Endothelial cell of umbilical vein (primary cell): ENCODE measurements around the gene PLAC8L1. TPM values are rescaled to one million over a fixed set of nuclear protein-coding genes. Genes with fewer than 3 reads are reported as not detected.
"Not testable (repeated sequence)": the region's sequence is repeated elsewhere in the genome, so short reads cannot be mapped to it uniquely, and the experiment has no call there.

Experiments
- BruUV-seq: library from RNA; stranded (reverse); fragments of 400-500 nt; replicated peaks from 2 replicates; lab custom pipeline; 2021; lab: Mats Ljungman, UMichigan
- CTCF ChIA-PET: fragments of 300-600, 350-600 bp; sonication (Branson Sonifier 250); formaldehyde crosslinking; loops from one replicate; lab custom pipeline; 2021; ENCODE audit warnings: antibody characterized with exemption, inconsistent platforms; lab: Charles Lee
- POLR2A ChIA-PET: fragments of 300-600, 350-600 bp; sonication (Branson Sonifier 250); formaldehyde crosslinking; loops from one replicate; lab custom pipeline; 2021; ENCODE audit warnings: antibody characterized with exemption, inconsistent platforms; lab: Charles Lee
- DNase-seq: peaks from one replicate; pipeline ENCODE4 v3.0.0-alpha.2; 2011; ENCODE audit warnings: low read depth, low spot score
- FAIRE-seq: peaks from 2 replicates; lab custom pipeline; 2011; peaks lifted over from hg19 to GRCh38; lab: Jason Lieb, UNC
- H2AFZ ChIP-seq: 2 replicates; pipeline ENCODE4 v1.6.0; 2012; ENCODE audit warnings: low read depth, low read length, control low read depth, inconsistent platforms
- H3K27ac ChIP-seq: 2 replicates; pipeline ENCODE4 v1.5.1; 2011; ENCODE audit warnings: low read depth, mild to moderate bottlenecking, control low read depth, low read length, moderate library complexity; ENCODE audit not compliant: insufficient read depth
- H3K27me3 ChIP-seq, 2 experiments: 2 replicates each; pipeline versions ENCODE4 v1.6.0 to v1.6.1; 2011; ENCODE audit warnings: low read length in 2 of 2, mixed read lengths in 1 of 2; ENCODE audit not compliant: control insufficient read depth in 2 of 2, insufficient read depth in 2 of 2
- H3K36me3 ChIP-seq, 2 experiments: 2 replicates in 1 of 2; 3 replicates in 1 of 2; pipeline ENCODE4 v1.5.1; 2011; ENCODE audit warnings: low read length in 2 of 2, mild to moderate bottlenecking in 1 of 2, moderate library complexity in 1 of 2; ENCODE audit not compliant: control insufficient read depth in 2 of 2, insufficient read depth in 2 of 2; ENCODE audit errors: extremely low read depth in 1 of 2
- H3K4me1 ChIP-seq: 3 replicates; pipeline ENCODE4 v1.5.1; 2011; ENCODE audit warnings: mild to moderate bottlenecking, low read length; ENCODE audit not compliant: control insufficient read depth, insufficient read depth; ENCODE audit errors: extremely low read depth
- H3K4me2 ChIP-seq: 2 replicates; pipeline ENCODE4 v1.6.1; 2011; ENCODE audit warnings: low read length, control low read depth, mixed read lengths; ENCODE audit not compliant: insufficient read depth
- H3K4me3 ChIP-seq, 3 experiments: fragments of 200-600 bp in 1 of 3; sonication (generic), shearing (Covaris generic) in 1 of 3; replicated peaks in 1 of 3; 2 replicates each; pipeline ENCODE4 v1.5.1; 2011 to 2016; ENCODE audit warnings: control low read depth in 3 of 3, low read length in 3 of 3, mild to moderate bottlenecking in 2 of 3, inconsistent platforms in 1 of 3, low read depth in 1 of 3, moderate library complexity in 1 of 3; ENCODE audit not compliant: insufficient read depth in 1 of 3
- H3K79me2 ChIP-seq: 2 replicates; pipeline ENCODE4 v1.6.0; 2012; ENCODE audit warnings: low read length, inconsistent platforms; ENCODE audit not compliant: control insufficient read depth, insufficient read depth
- H3K9ac ChIP-seq: replicated peaks from 2 replicates; pipeline ENCODE3; 2011; ENCODE audit warnings: low read length, control low read depth; ENCODE audit not compliant: insufficient read depth; ENCODE audit errors: extremely low read depth
- H3K9me1 ChIP-seq: replicated peaks from 3 replicates; pipeline ENCODE4 v1.6.0; 2011; ENCODE audit warnings: mild to moderate bottlenecking, low read length; ENCODE audit not compliant: control insufficient read depth, insufficient read depth; ENCODE audit errors: extremely low read depth
- H3K9me3 ChIP-seq: replicated peaks from 2 replicates; pipeline ENCODE4 v1.5.1; 2012; ENCODE audit warnings: low read length, inconsistent platforms; ENCODE audit not compliant: control insufficient read depth, insufficient read depth
- H4K20me1 ChIP-seq: replicated peaks from 2 replicates; pipeline ENCODE3; 2011; ENCODE audit warnings: mild to moderate bottlenecking, low read length; ENCODE audit not compliant: control insufficient read depth, insufficient read depth; ENCODE audit errors: extremely low read depth
- CTCF ChIP-seq, 2 donors: IDR thresholded peaks; 1 replicate in 1 of 2; 2 replicates in 1 of 2; pipeline ENCODE4 v1.5.1; 2011; ENCODE audit warnings: low read length in 2 of 2, mild to moderate bottlenecking in 2 of 2, moderate library complexity in 2 of 2, control low read depth in 1 of 2, inconsistent platforms in 1 of 2, low read depth in 1 of 2; ENCODE audit not compliant: insufficient read depth in 1 of 2; ENCODE audit errors: extremely low read depth in 1 of 2
- EZH2 ChIP-seq: IDR thresholded peaks from 2 replicates; pipeline ENCODE4 v1.6.1; 2012; ENCODE audit warnings: borderline replicate concordance, low read depth, mild to moderate bottlenecking, moderate library complexity, low read length, inconsistent platforms; ENCODE audit not compliant: severe bottlenecking
- FOS ChIP-seq: IDR thresholded peaks from 2 replicates; pipeline ENCODE4 v1.6.1; 2011; ENCODE audit warnings: mild to moderate bottlenecking, low read length, moderate library complexity, borderline replicate concordance; ENCODE audit not compliant: insufficient read depth
- GATA2 ChIP-seq: IDR thresholded peaks from 2 replicates; pipeline ENCODE4 v1.7.0; 2011; ENCODE audit warnings: low read depth, mild to moderate bottlenecking, moderate library complexity, mixed read lengths, low read length; ENCODE audit not compliant: insufficient read length, insufficient read depth
- JUN ChIP-seq: IDR thresholded peaks from 2 replicates; pipeline ENCODE4 v1.6.1; 2011; ENCODE audit warnings: borderline replicate concordance, low read depth; ENCODE audit not compliant: insufficient read length, insufficient read depth
- MAX ChIP-seq: IDR thresholded peaks from 2 replicates; pipeline ENCODE4 v1.6.1; 2011; ENCODE audit not compliant: insufficient read depth, insufficient read length
- MYC ChIP-seq: IDR thresholded peaks from one replicate; pipeline ENCODE4 v1.6.1; 2011; ENCODE audit warnings: mild to moderate bottlenecking, low read depth, low read length
- POLR2A ChIP-seq: IDR thresholded peaks from 2 replicates; pipeline ENCODE4 v1.6.1; 2012; ENCODE audit warnings: low read depth, mild to moderate bottlenecking, control low read depth, low read length
- POLR2AphosphoS5 ChIP-seq: IDR thresholded peaks from 2 replicates; pipeline ENCODE4 v1.6.1; 2012; ENCODE audit warnings: low read depth, mild to moderate bottlenecking, control low read depth, low read length, moderate library complexity; ENCODE audit not compliant: insufficient read depth
- dilution Hi-C: fragments of 300-500 bp; cut with MboI; formaldehyde crosslinking; loops from one replicate; pipeline ENCODE4 v1.15.0; 2019; ENCODE audit warnings: low sequenced_read_pairs; ENCODE audit not compliant: extremely low pct_ligation_motif_present
- intact Hi-C: fragments of 100-400 bp; cut with micrococcal nuclease; formaldehyde crosslinking; loops from one replicate; pipeline ENCODE4 v1.10.0; 2022
- polyA plus RNA-seq, 4 experiments: library from polyadenylated mRNA; depleted of rRNA in 3 of 4; stranded (reverse) in 3 of 4; unstranded in 1 of 4; fragments of >200 nt; gene quantifications; 2 replicates each; pipeline versions ENCODE4 v1.2.1 to v1.2.3, GENCODE V29; 2011 to 2012; ENCODE audit warnings: missing spikeins in 1 of 4
- total RNA-seq: library from RNA; stranded (reverse); gene quantifications from 2 replicates; pipeline ENCODE4 v1.2.3, GENCODE V29; 2021

Gene PLAC8L1
- total and polyA plus RNA-seq, 2 donors (not counting 3 experiments of a cell fraction or from before 2014, with no cell fraction given): 0.80 to 0.99 TPM

GRCh38 chr5:146109379-146109778 lies 4.0 kb upstream of the PLAC8L1 start:
- CTCF ChIA-PET: no interaction called here
- no TSS peak for BruUV-seq
- Histone ChIP-seq H3K9me1 (no peaks in the 10 kb centered on the region), H3K9ac (no peak overlapping the region), H2AFZ (no peak overlapping the region), H3K27ac (no peak overlapping the region), H4K20me1 (no peaks in the 10 kb centered on the region), H3K79me2 (no peaks in the 10 kb centered on the region), H3K36me3 (peaks cover 2 to 3% of the 10 kb centered on the region in 2 experiments), H3K4me2 (no peak overlapping the region), H3K27me3 (no peaks in the 10 kb centered on the region), H3K4me1 (no peaks in the 10 kb centered on the region), H3K4me3 (no peak overlapping the region), H3K9me3 (no peaks in the 10 kb centered on the region)
- intact Hi-C loops: no loop called here
- FAIRE-seq (no peak), DNase-seq (no peak)
- POLR2A ChIA-PET: interaction anchor here (0.7 kb wide), 1 partner anchor 539 kb away, joined by 3 read pairs; no protein-coding TSS in a partner anchor
- dilution Hi-C loops: no loop called here
- TF ChIP-seq JUN (no peak), MAX (no peak), POLR2A (no peak), EZH2 (no peak), POLR2AphosphoS5 (no peak), FOS (no peak), GATA2 (no peak), CTCF (IDR thresholded peaks at IDR 0.05; ENCODE audit: extremely low read depth in 1 of 2, insufficient read depth in 1 of 2, low read depth in 1 of 2, low read length in 2 of 2) (no peak), MYC (no peak)

GRCh38 chr5:146108870-146109269 lies 3.5 kb upstream of the PLAC8L1 start:
- H4K20me1 ChIP-seq, dilution Hi-C loops, H3K27me3 ChIP-seq, H2AFZ ChIP-seq, H3K79me2 ChIP-seq, H3K4me3 ChIP-seq, H3K4me1 ChIP-seq, H3K9me3 ChIP-seq, CTCF ChIA-PET, H3K9me1 ChIP-seq, intact Hi-C loops, H3K36me3 ChIP-seq, POLR2A ChIA-PET, FAIRE-seq, H3K9ac ChIP-seq, H3K4me2 ChIP-seq, DNase-seq, BruUV-seq, H3K27ac ChIP-seq: not testable (repeated sequence)
